Sigmoid colon (tissue), 7 donors: ENCODE results near the gene NFATC1. TPM values are rescaled to one million over a fixed set of nuclear protein-coding genes. Genes with fewer than 3 reads are reported as not detected.

Experiments used
- DNase-seq: peaks from one replicate; pipeline ENCODE4 v3.0.0-alpha.2; 2019
- H3K27ac ChIP-seq, 4 donors: fragments of 200-600 bp; sonication (generic); one replicate each; pipeline ENCODE4 v1.5.1; 2016 to 2019; ENCODE audit warnings: mild to moderate bottlenecking in 1 of 4
- H3K27me3 ChIP-seq, 3 donors: fragments of 200-600 bp; sonication (generic); one replicate each; pipeline ENCODE4 v1.5.1; 2019; ENCODE audit warnings: mild to moderate bottlenecking in 1 of 3
- H3K36me3 ChIP-seq, 4 donors: fragments of 200-600 bp; sonication (generic); one replicate each; pipeline ENCODE4 v1.5.1; 2016 to 2019
- H3K4me1 ChIP-seq, 4 donors: fragments of 200-600 bp; sonication (generic); one replicate each; pipeline ENCODE4 v1.5.1; 2017 to 2019
- H3K4me3 ChIP-seq, 4 donors: fragments of 200-600 bp; sonication (generic); one replicate each; pipeline ENCODE4 v1.5.1; 2017 to 2019; ENCODE audit warnings: mild to moderate bottlenecking in 2 of 4, moderate library complexity in 1 of 4
- H3K9me3 ChIP-seq, 4 donors: fragments of 200-600 bp in 3 of 4; sonication (generic) in 3 of 4; one replicate each; pipeline versions ENCODE4 v1.5.1 to v1.6.1; 2013 to 2019
- EP300 ChIP-seq, 4 donors: sonication (generic); formaldehyde crosslinking; IDR thresholded peaks; one replicate each; pipeline ENCODE4 v1.6.1; 2017; ENCODE audit warnings: antibody characterized with exemption in 4 of 4
- POLR2A ChIP-seq, 2 donors: fragments of 450-650 bp; IDR thresholded peaks; one replicate each; pipeline ENCODE4 v1.6.1; 2016; ENCODE audit warnings: antibody characterized with exemption in 2 of 2, mild to moderate bottlenecking in 2 of 2, moderate library complexity in 2 of 2
- POLR2AphosphoS5 ChIP-seq, 4 donors: sonication (generic); formaldehyde crosslinking; IDR thresholded peaks; one replicate each; pipeline ENCODE4 v1.6.1; 2017; ENCODE audit warnings: antibody characterized with exemption in 4 of 4
- WGBS, 2 donors: extraction: QIAGEN DNeasy Blood & Tissue Kit; methylation state at CpG; one replicate each; pipeline ENCODE4 v1.1.7; 2013; 5-methylcytosine and 5-hydroxymethylcytosine counted together
- intact Hi-C: fragments of 100-400 bp; cut with DNase I; formaldehyde crosslinking; loops from one replicate; pipeline ENCODE4 v1.15.1; 2023
- polyA plus RNA-seq, 3 donors: library from polyadenylated mRNA; stranded (reverse); fragments of 200-250 nt; gene quantifications; one replicate each; pipeline ENCODE4 v1.2.3, GENCODE V29; 2013
- total RNA-seq, 4 donors: library from RNA; depleted of rRNA; stranded (reverse); fragments of >200 nt; gene quantifications; one replicate each; pipeline ENCODE4 v1.1.0, GENCODE V29; 2016
- TF ChIP-seq, protein P1 (sequence below), 4 experiments: fragments of 450-650 bp in 3 of 4; fragments of 200-600 bp in 1 of 4; IDR thresholded peaks; one replicate each; pipeline ENCODE4 v1.5.1; 2016 to 2019; ENCODE audit warnings: antibody characterized with exemption in 4 of 4, mild to moderate bottlenecking in 3 of 4, moderate library complexity in 2 of 4
- donor health status: healthy with polysubstance abuse.
- donor health status: Bipolar disorder and iron deficiency.
- donor health status: healthy.

NFATC1 gene
- total and polyA plus RNA-seq, 7 donors = 1.6 to 13.8 (median 10.7) TPM

GRCh38 chr18:79506191-79507075 is 110.7 kb downstream of the NFATC1 start:
- WGBS, 2 donors = 53 to 79% methylated on average over 20 of the region's 20 CpGs
- no peaks in the 10 kb centered on the region for H3K36me3 ChIP-seq
- no peaks in the 10 kb centered on the region for H3K9me3 ChIP-seq
- peak overlapping the region in 3 of 4 donors; percentile 39 to 44 (median 43) for H3K4me3 ChIP-seq
- intact Hi-C loops = loop anchor here (1.0 to 10.0 kb wide), 3 partner anchors 9 to 442 kb away; partner anchors contain the start of genes ATP9B and NFATC1
- peaks cover 0 to 43% (median 32%) of the 10 kb centered on the region in 4 donors for H3K4me1 ChIP-seq
- DNase-seq = peak; percentile 86
- TF ChIP-seq EP300 (IDR thresholded peaks at IDR 0.05) (no peak), POLR2A (IDR thresholded peaks at IDR 0.05) (no peak), POLR2AphosphoS5 (IDR thresholded peaks at IDR 0.05) (peak in 2 of 4 donors; percentile 4 to 28)
- no peaks in the 10 kb centered on the region for H3K27me3 ChIP-seq
- peak overlapping the region; percentile 88 to 93 (median 90) for H3K27ac ChIP-seq

DNA sequence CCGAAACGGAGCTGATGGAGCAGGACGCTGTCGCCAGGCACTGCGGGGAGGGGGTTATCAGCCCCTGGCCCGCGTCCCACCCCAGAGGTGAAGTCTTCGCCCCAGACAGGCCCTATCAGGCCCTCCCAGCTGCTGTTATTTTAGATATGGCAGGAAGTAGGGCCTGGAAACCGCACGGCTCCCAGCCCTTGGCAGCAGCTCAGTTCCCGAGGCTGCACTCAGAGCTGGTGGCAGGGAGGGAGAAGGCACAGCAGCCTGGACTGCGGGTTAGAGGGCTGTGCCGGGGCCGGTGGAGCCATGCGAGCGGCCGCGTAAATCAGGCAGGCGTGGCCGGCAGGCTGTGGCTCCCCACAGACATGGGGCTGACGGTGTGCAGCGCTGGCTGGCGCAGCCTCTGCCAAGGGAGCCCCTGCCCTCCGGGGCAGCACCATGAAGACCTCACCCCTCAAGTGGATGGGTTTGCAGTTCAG is 111.4 kb downstream of the NFATC1 start:
- Histone ChIP-seq H3K36me3 (peaks cover 0 to 6% (median 1%) of the 10 kb centered on the region in 4 donors), H3K27ac (peak overlapping the region; percentile 88 to 93 (median 90)), H3K4me3 (peak overlapping the region; percentile 11 to 44 (median 41)), H3K9me3 (no peaks in the 10 kb centered on the region), H3K27me3 (no peaks in the 10 kb centered on the region), H3K4me1 (peaks cover 0 to 43% (median 32%) of the 10 kb centered on the region in 4 donors)
- intact Hi-C loops = loop anchor here (1.0 to 10.0 kb wide), 3 partner anchors 10 to 442 kb away; partner anchors contain the start of genes ATP9B and NFATC1
- WGBS, 2 donors = 10 to 14% methylated on average over 24 of the region's 24 CpGs
- no peak for TF ChIP-seq EP300 (IDR thresholded peaks at IDR 0.05)
- TF ChIP-seq POLR2AphosphoS5 (IDR thresholded peaks at IDR 0.05) = peak; percentile 13 to 33 (median 24)
- TF ChIP-seq POLR2A (IDR thresholded peaks at IDR 0.05) = no peak
- TF ChIP-seq, protein P1, sequence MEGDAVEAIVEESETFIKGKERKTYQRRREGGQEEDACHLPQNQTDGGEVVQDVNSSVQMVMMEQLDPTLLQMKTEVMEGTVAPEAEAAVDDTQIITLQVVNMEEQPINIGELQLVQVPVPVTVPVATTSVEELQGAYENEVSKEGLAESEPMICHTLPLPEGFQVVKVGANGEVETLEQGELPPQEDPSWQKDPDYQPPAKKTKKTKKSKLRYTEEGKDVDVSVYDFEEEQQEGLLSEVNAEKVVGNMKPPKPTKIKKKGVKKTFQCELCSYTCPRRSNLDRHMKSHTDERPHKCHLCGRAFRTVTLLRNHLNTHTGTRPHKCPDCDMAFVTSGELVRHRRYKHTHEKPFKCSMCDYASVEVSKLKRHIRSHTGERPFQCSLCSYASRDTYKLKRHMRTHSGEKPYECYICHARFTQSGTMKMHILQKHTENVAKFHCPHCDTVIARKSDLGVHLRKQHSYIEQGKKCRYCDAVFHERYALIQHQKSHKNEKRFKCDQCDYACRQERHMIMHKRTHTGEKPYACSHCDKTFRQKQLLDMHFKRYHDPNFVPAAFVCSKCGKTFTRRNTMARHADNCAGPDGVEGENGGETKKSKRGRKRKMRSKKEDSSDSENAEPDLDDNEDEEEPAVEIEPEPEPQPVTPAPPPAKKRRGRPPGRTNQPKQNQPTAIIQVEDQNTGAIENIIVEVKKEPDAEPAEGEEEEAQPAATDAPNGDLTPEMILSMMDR (IDR thresholded peaks at IDR 0.05) = no peak
- peak; percentile 88 for DNase-seq

DNA sequence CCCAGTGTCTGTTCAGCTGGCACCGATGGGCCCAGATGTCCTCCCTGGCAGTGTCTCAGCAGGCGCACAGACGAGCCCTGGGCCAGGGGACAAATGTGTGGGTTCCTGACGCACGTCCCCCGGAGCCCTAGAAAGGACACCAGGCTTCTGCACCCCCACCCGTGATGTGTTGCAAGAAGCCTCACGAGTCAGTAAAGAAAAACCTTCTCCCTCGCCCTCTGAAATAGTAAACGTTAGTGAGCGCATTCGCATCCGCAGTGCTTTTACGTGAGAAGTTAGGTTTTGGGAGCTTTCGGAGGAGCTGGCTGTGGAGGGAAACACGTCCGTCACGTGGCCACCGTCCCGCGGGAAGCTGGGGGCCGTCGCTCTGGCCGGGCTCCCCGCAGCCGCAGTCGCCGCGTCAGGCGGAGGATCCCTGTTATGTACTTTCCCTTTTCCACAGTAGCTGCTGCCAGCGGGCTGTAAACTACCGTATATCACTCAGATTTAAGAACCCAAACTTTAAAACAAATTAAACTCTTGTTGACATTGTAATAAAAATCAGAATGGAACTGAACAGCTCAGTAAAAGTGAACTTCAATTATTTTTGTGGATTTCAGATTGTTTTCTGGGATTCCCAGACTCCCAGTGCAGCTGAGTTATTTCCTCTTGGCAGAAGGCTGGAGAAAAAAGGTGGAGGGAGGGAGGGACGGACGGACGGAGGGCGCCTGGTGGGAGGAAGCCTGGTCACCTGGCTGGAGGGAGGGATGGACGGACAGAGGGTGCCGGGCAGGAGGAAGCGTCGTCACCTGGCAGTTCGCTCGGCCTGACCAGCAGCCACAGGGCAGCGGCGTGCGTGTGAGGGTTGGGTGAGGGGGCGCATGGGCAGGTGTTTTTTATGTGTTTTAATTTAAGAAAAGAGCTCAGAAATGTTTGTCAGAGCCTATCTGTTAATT is 112.1 kb downstream of the NFATC1 start:
- Histone ChIP-seq H3K27ac (peak overlapping the region; percentile 88 to 93 (median 90)), H3K4me1 (peaks cover 0 to 43% (median 32%) of the 10 kb centered on the region in 4 donors), H3K36me3 (peaks cover 0 to 13% (median 4%) of the 10 kb centered on the region in 4 donors), H3K27me3 (no peaks in the 10 kb centered on the region), H3K9me3 (no peaks in the 10 kb centered on the region), H3K4me3 (peak overlapping the region; percentile 11 to 44 (median 41))
- WGBS, 2 donors = 7 to 14% methylated on average over 46 of the region's 46 CpGs
- DNase-seq = peak; percentile 95
- TF ChIP-seq POLR2A (IDR thresholded peaks at IDR 0.05) (no peak), POLR2AphosphoS5 (IDR thresholded peaks at IDR 0.05) (peak; percentile 40 to 87 (median 82)), EP300 (IDR thresholded peaks at IDR 0.05) (peak in 2 of 4 donors; percentile 52 to 68)
- intact Hi-C loops = loop anchor here (1.0 to 10.0 kb wide), 3 partner anchors 11 to 443 kb away; partner anchors contain the start of genes ATP9B and NFATC1

DNA sequence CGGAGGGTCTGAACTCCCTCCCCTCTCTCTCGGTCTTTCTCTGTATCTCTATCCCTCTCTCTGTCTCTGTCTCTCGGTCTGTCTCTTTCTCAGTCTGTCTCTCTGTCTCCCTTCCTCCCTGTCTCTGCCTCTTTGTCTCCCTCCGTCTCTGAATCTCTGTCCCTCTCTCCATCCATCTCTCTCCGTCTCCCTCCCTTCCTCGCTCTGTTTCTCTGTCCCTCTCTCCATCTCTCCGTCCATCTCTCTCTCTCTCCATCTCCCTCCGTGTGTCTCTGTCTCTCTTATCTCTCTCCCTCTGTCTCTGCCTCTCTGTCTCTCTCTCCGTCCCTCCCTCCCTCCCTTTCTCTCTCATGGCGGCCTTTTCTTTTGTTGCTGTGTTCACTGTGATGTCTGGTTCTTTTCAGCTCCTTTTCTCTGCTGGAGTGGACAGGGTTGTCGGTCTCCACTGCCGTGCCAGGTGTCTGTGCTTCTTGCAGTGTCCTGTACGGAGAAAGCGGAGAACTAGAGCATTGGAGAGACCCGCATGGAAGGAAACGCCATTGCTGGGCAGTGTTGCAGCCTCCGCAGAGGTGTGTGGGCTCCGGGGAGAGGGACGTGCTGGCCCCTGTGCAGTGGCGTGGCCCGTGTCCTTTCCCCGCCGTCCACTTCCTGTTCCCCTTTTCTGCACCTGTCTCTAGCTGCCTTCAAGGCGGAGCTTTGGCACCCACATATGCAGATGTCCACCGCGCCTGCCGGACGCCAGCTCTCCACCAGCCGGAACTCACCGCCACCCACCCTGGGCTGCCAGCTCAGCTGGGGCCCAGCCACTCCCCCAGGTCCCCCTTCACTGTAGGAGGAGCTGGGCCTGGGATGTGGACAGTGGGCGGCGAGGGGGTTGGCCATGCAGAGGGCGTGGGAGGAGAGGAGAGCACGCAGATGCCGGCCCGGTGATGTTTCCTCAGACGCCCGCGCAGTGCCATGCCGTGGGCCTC is 113.1 kb downstream of the NFATC1 start:
- H3K9me3 ChIP-seq = no peaks in the 10 kb centered on the region
- peak; percentile 70 for DNase-seq
- H3K36me3 ChIP-seq = peaks cover 0 to 19% (median 6%) of the 10 kb centered on the region in 4 donors
- intact Hi-C loops = loop anchor here (5.0 to 10.0 kb wide), 2 partner anchors 112 to 444 kb away; partner anchors contain the start of genes ATP9B and NFATC1
- H3K27ac ChIP-seq = peak overlapping the region; percentile 88 to 93 (median 90)
- WGBS, 2 donors = 71 to 73% methylated on average over 40 of the region's 40 CpGs
- peak overlapping the region in 3 of 4 donors; percentile 39 to 44 (median 43) for H3K4me3 ChIP-seq
- peaks cover 0 to 43% (median 32%) of the 10 kb centered on the region in 4 donors for H3K4me1 ChIP-seq
- no peaks in the 10 kb centered on the region for H3K27me3 ChIP-seq
- TF ChIP-seq POLR2AphosphoS5 (IDR thresholded peaks at IDR 0.05) (peak in 2 of 4 donors; percentile 58 to 63), EP300 (IDR thresholded peaks at IDR 0.05) (no peak)

DNA sequence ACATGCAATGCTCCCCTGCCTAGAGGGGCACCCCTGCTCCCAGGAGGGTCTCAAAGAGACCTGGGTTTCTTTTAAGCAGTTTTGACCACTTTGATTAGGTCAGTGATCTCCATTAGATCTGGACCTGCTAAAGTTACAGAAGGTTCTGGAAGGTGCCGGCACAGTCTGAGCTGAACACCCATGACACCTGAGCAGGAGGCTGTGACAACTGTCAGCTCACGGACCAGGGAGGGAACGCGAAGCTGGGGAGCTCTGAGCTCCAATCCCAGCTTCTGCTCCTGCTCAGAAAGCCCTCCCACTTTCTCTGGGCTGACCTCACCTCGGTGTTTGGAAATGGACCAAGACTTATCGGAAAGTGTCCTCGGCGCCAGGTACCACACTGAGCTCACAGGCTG is 113.8 kb downstream of the NFATC1 start:
- Histone ChIP-seq H3K9me3 (no peaks in the 10 kb centered on the region), H3K4me1 (peaks cover 0 to 39% (median 32%) of the 10 kb centered on the region in 4 donors), H3K27me3 (no peaks in the 10 kb centered on the region), H3K4me3 (no peak overlapping the region), H3K27ac (peak overlapping the region in 2 of 4 donors; percentile 89 to 93), H3K36me3 (peaks cover 0 to 19% (median 6%) of the 10 kb centered on the region in 4 donors)
- WGBS, 2 donors = 74 to 91% methylated on average over 8 of the region's 8 CpGs
- DNase-seq = peak; percentile 52
- no peak for TF ChIP-seq EP300 (IDR thresholded peaks at IDR 0.05)
- TF ChIP-seq, protein P1 (IDR thresholded peaks at IDR 0.05) = no peak
- TF ChIP-seq POLR2A (IDR thresholded peaks at IDR 0.05) = no peak
- no peak for TF ChIP-seq POLR2AphosphoS5 (IDR thresholded peaks at IDR 0.05)
- intact Hi-C loops = loop anchor here (5.0 to 10.0 kb wide), 2 partner anchors 112 to 445 kb away; partner anchors contain the start of genes ATP9B and NFATC1
